Measurements from ENCODE around the gene FBXW5.

GRCh38 chr9:136935651-136936050 lies 8.9 kb downstream of the FBXW5 start:
- no peak for TF ChIP-seq ZNF274 (IDR thresholded peaks at IDR 0.05; ENCODE audit: low read depth, low read length)
- TF ChIP-seq SUZ12 (IDR thresholded peaks at IDR 0.05; ENCODE audit: extremely low read depth, insufficient read depth, insufficient read length), result no peak
